HEK293 (cell line): ENCODE data around the gene KIRREL3.

Source experiments
- CTCF ChIA-PET: fragments of 350-600 bp; formaldehyde crosslinking; extraction: SDS; loops from one replicate; lab custom pipeline; 2021; ENCODE audit warnings: antibody characterized with exemption; lab: Yijun Ruan, JAX
- POLR2A ChIA-PET: fragments of 300-600 bp; formaldehyde crosslinking; extraction: SDS; loops from one replicate; lab custom pipeline; 2020; ENCODE audit warnings: antibody characterized with exemption, inconsistent platforms; lab: Yijun Ruan, JAX
- H3K27ac ChIP-seq: fragments of 200-500 bp; sonication (Bioruptor generic); 2 replicates; pipeline ENCODE4 v1.5.1; 2014; ENCODE audit warnings: low read depth, low read length, control low read depth, inconsistent platforms; ENCODE audit errors: extremely low read depth
- H3K36me3 ChIP-seq, 2 experiments: fragments of 200-500 bp in 1 of 2; sonication (Bioruptor generic) in 1 of 2; 1 replicate in 1 of 2; 2 replicates in 1 of 2; pipeline ENCODE4 v1.5.1; 2014 to 2017; ENCODE audit warnings: inconsistent platforms in 2 of 2, low read length in 2 of 2; ENCODE audit not compliant: control insufficient read depth in 2 of 2, insufficient read depth in 1 of 2
- H3K4me1 ChIP-seq: fragments of 200-500 bp; sonication (Bioruptor generic); 2 replicates; pipeline ENCODE4 v1.5.1; 2014; ENCODE audit warnings: mild to moderate bottlenecking, low read length, inconsistent platforms; ENCODE audit not compliant: control insufficient read depth, insufficient read depth
- H3K4me3 ChIP-seq: 2 replicates; pipeline ENCODE4 v1.5.1; 2011; ENCODE audit warnings: low read depth, mild to moderate bottlenecking, control low read depth, low read length, moderate library complexity
- H3K9me3 ChIP-seq: fragments of 200-500 bp; sonication (Bioruptor generic); 2 replicates; pipeline ENCODE4 v1.5.1; 2014; ENCODE audit warnings: low read depth, low read length, inconsistent platforms; ENCODE audit not compliant: control insufficient read depth, insufficient read depth
- BCL6B ChIP-seq: fragments of 450-650 bp; formaldehyde crosslinking; IDR thresholded peaks from 2 replicates; pipeline ENCODE4 v1.5.1; 2017; ENCODE audit warnings: missing biosample characterization, missing genetic modification characterization
- EGR2 ChIP-seq: fragments of 450-650 bp; formaldehyde crosslinking; IDR thresholded peaks from 2 replicates; pipeline ENCODE4 v1.5.1; 2016; ENCODE audit warnings: low read depth, missing biosample characterization, missing genetic modification characterization
- MZF1 ChIP-seq: fragments of 450-650 bp; formaldehyde crosslinking; IDR thresholded peaks from 2 replicates; pipeline ENCODE4 v1.5.1; 2017; ENCODE audit warnings: missing biosample characterization, missing genetic modification characterization, borderline replicate concordance
- OVOL3 ChIP-seq: fragments of 450-650 bp; formaldehyde crosslinking; IDR thresholded peaks from 2 replicates; pipeline ENCODE4 v1.5.1; 2016; ENCODE audit warnings: missing biosample characterization, missing genetic modification characterization
- ZFP3 ChIP-seq: fragments of 450-650 bp; formaldehyde crosslinking; IDR thresholded peaks from 2 replicates; pipeline ENCODE4 v1.5.1; 2016; ENCODE audit warnings: low read depth, missing biosample characterization, missing genetic modification characterization
- ZIC2 ChIP-seq: fragments of 450-650 bp; formaldehyde crosslinking; IDR thresholded peaks from 2 replicates; pipeline ENCODE4 v1.5.1; 2016; ENCODE audit warnings: missing biosample characterization, missing genetic modification characterization
- ZNF146 ChIP-seq: fragments of 450-650 bp; formaldehyde crosslinking; IDR thresholded peaks from 2 replicates; pipeline ENCODE4 v1.5.1; 2016; ENCODE audit warnings: missing biosample characterization, missing genetic modification characterization
- ZNF155 ChIP-seq: fragments of 450-650 bp; formaldehyde crosslinking; IDR thresholded peaks from 2 replicates; pipeline ENCODE4 v1.5.1; 2016; ENCODE audit warnings: missing biosample characterization, missing genetic modification characterization
- ZNF221 ChIP-seq: fragments of 450-650 bp; formaldehyde crosslinking; IDR thresholded peaks from 2 replicates; pipeline ENCODE4 v1.5.1; 2017; ENCODE audit warnings: missing biosample characterization, missing genetic modification characterization, borderline replicate concordance
- ZNF239 ChIP-seq: fragments of 450-650 bp; formaldehyde crosslinking; IDR thresholded peaks from 2 replicates; pipeline ENCODE4 v1.5.1; 2016; ENCODE audit warnings: missing biosample characterization, missing genetic modification characterization
- ZNF292 ChIP-seq: fragments of 450-650 bp; formaldehyde crosslinking; IDR thresholded peaks from 2 replicates; pipeline ENCODE4 v1.5.1; 2016; ENCODE audit warnings: low read depth, missing biosample characterization, missing genetic modification characterization, borderline replicate concordance
- ZNF341 ChIP-seq: fragments of 450-650 bp; formaldehyde crosslinking; IDR thresholded peaks from 2 replicates; pipeline ENCODE4; 2016; ENCODE audit warnings: low read depth, missing biosample characterization, missing genetic modification characterization
- ZNF449 ChIP-seq: fragments of 450-650 bp; formaldehyde crosslinking; IDR thresholded peaks from 2 replicates; pipeline ENCODE4 v1.5.1; 2017; ENCODE audit warnings: missing biosample characterization, mild to moderate bottlenecking, missing genetic modification characterization, moderate library complexity
- ZNF561 ChIP-seq: fragments of 450-650 bp; IDR thresholded peaks from 2 replicates; pipeline ENCODE4 v1.5.1; 2018; ENCODE audit warnings: missing biosample characterization, missing genetic modification characterization, borderline replicate concordance
- ZNF791 ChIP-seq: fragments of 450-650 bp; formaldehyde crosslinking; IDR thresholded peaks from 2 replicates; pipeline ENCODE4 v1.5.1; 2016; ENCODE audit warnings: missing biosample characterization, missing genetic modification characterization
- ZNF843 ChIP-seq: fragments of 450-650 bp; formaldehyde crosslinking; IDR thresholded peaks from 2 replicates; pipeline ENCODE4 v1.5.1; 2016; ENCODE audit warnings: missing biosample characterization, missing genetic modification characterization
- ZSCAN16 ChIP-seq: fragments of 450-650 bp; formaldehyde crosslinking; IDR thresholded peaks from 2 replicates; pipeline ENCODE4 v1.5.1; 2016; ENCODE audit warnings: missing biosample characterization, missing genetic modification characterization
- TF ChIP-seq, protein P1 (sequence below): fragments of 450-650 bp; formaldehyde crosslinking; IDR thresholded peaks from 2 replicates; pipeline ENCODE4 v1.5.1; 2016; ENCODE audit warnings: missing biosample characterization, missing genetic modification characterization, borderline replicate concordance

KIRREL3 gene

GRCh38 chr11:126433244-126433846 lies 567.2 kb downstream of the KIRREL3 start:
- no peak overlapping the region for H3K4me3 ChIP-seq
- H3K4me1 ChIP-seq: no peaks in the 10 kb centered on the region
- POLR2A ChIA-PET: no interaction called here
- H3K36me3 ChIP-seq: no peaks in the 10 kb centered on the region
- no peak overlapping the region for H3K27ac ChIP-seq
- H3K9me3 ChIP-seq: no peaks in the 10 kb centered on the region
- TF ChIP-seq ZNF221 (tag by site-specific recombination) (no peak), ZNF341 (peak; percentile 38; the same call in 1 of the 2 replicates)
- TF ChIP-seq, all 188 proteins: peak for 1
- CTCF ChIA-PET: interaction anchor here (0.6 kb wide), 2 partner anchors 119 to 765 kb away, joined by 3 read pairs; no protein-coding TSS in a partner anchor

GRCh38 chr11:126432525-126432924 lies 568.0 kb downstream of the KIRREL3 start:
- Histone ChIP-seq H3K27ac (no peak overlapping the region), H3K9me3 (no peaks in the 10 kb centered on the region), H3K4me3 (no peak overlapping the region), H3K36me3 (no peaks in the 10 kb centered on the region), H3K4me1 (no peaks in the 10 kb centered on the region)
- TF ChIP-seq EGR2 (tag by site-specific recombination) (0 out of 2 replicates have a peak, but pooled peaks have one; percentile 5), ZNF791 (tag by site-specific recombination) (no peak), ZNF561 (no peak)
- POLR2A ChIA-PET: no interaction called here
- CTCF ChIA-PET: interaction anchor here (0.6 to 1.2 kb wide), 3 partner anchors 9 to 117 kb away, joined by 4 to 7 read pairs (median 4); no protein-coding TSS in a partner anchor

DNA sequence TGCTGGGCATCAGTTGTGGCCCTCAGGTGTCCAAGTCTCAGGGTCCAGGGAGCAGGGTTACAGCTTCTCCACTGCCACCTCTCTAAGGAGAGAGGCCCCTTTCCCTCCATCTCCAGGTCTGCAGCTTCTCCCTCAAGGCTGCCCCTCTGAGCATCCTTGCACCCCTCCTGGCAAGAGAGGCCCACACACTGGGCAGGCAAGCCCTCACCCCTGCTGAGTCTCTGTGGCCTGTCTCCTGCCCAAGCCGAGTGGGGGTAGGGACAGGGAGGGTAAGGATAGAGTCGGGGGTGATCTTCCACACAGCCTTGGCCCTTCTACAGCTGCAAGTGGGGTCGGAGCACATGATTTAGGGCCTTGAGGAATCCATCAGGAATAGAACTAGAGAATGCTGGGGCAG lies 568.5 kb downstream of the KIRREL3 start:
- ChIA-PET POLR2A (no interaction called here), CTCF (interaction anchor here (0.8 to 1.2 kb wide), 3 partner anchors 9 to 117 kb away, joined by 3 to 7 read pairs (median 4); no protein-coding TSS in a partner anchor)
- Histone ChIP-seq H3K27ac (no peak overlapping the region), H3K4me3 (no peak overlapping the region), H3K9me3 (no peaks in the 10 kb centered on the region), H3K4me1 (no peaks in the 10 kb centered on the region), H3K36me3 (no peaks in the 10 kb centered on the region)
- TF ChIP-seq ZIC2 (tag by site-specific recombination): 0 out of 2 replicates have a peak, but pooled peaks have one; percentile 13
- no peak for TF ChIP-seq BCL6B

- Histone ChIP-seq H3K9me3 (no peaks in the 10 kb centered on the region), H3K4me1 (no peaks in the 10 kb centered on the region), H3K36me3 (no peaks in the 10 kb centered on the region), H3K27ac (no peak overlapping the region), H3K4me3 (no peak overlapping the region)
- POLR2A ChIA-PET: no interaction called here
- CTCF ChIA-PET: interaction anchor here (1.1 to 1.2 kb wide), 2 partner anchors 10 to 49 kb away, joined by 3 to 7 read pairs; no protein-coding TSS in a partner anchor
- no peak for TF ChIP-seq ZNF449 (tag by site-specific recombination)
- TF ChIP-seq ZNF292 (tag by site-specific recombination): no peak
- TF ChIP-seq ZNF146 (tag by site-specific recombination): no peak
- TF ChIP-seq MZF1: no peak
- no peak for TF ChIP-seq ZNF239
- TF ChIP-seq ZFP3 (tag by site-specific recombination): no peak
- no peak for TF ChIP-seq OVOL3 (tag by site-specific recombination)
- TF ChIP-seq, protein P1, sequence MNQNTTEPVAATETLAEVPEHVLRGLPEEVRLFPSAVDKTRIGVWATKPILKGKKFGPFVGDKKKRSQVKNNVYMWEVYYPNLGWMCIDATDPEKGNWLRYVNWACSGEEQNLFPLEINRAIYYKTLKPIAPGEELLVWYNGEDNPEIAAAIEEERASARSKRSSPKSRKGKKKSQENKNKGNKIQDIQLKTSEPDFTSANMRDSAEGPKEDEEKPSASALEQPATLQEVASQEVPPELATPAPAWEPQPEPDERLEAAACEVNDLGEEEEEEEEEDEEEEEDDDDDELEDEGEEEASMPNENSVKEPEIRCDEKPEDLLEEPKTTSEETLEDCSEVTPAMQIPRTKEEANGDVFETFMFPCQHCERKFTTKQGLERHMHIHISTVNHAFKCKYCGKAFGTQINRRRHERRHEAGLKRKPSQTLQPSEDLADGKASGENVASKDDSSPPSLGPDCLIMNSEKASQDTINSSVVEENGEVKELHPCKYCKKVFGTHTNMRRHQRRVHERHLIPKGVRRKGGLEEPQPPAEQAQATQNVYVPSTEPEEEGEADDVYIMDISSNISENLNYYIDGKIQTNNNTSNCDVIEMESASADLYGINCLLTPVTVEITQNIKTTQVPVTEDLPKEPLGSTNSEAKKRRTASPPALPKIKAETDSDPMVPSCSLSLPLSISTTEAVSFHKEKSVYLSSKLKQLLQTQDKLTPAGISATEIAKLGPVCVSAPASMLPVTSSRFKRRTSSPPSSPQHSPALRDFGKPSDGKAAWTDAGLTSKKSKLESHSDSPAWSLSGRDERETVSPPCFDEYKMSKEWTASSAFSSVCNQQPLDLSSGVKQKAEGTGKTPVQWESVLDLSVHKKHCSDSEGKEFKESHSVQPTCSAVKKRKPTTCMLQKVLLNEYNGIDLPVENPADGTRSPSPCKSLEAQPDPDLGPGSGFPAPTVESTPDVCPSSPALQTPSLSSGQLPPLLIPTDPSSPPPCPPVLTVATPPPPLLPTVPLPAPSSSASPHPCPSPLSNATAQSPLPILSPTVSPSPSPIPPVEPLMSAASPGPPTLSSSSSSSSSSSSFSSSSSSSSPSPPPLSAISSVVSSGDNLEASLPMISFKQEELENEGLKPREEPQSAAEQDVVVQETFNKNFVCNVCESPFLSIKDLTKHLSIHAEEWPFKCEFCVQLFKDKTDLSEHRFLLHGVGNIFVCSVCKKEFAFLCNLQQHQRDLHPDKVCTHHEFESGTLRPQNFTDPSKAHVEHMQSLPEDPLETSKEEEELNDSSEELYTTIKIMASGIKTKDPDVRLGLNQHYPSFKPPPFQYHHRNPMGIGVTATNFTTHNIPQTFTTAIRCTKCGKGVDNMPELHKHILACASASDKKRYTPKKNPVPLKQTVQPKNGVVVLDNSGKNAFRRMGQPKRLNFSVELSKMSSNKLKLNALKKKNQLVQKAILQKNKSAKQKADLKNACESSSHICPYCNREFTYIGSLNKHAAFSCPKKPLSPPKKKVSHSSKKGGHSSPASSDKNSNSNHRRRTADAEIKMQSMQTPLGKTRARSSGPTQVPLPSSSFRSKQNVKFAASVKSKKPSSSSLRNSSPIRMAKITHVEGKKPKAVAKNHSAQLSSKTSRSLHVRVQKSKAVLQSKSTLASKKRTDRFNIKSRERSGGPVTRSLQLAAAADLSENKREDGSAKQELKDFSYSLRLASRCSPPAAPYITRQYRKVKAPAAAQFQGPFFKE (tag by site-specific recombination): no peak
- TF ChIP-seq ZNF561: no peak
- TF ChIP-seq ZNF843: no peak
- no peak for TF ChIP-seq ZSCAN16 (tag by site-specific recombination)
- no peak for TF ChIP-seq ZNF155
Measured at GRCh38 chr11:126431401-126432064, 569.0 kb downstream of the KIRREL3 start.
